ENCODE data around the gene B4GALT6.

DNA sequence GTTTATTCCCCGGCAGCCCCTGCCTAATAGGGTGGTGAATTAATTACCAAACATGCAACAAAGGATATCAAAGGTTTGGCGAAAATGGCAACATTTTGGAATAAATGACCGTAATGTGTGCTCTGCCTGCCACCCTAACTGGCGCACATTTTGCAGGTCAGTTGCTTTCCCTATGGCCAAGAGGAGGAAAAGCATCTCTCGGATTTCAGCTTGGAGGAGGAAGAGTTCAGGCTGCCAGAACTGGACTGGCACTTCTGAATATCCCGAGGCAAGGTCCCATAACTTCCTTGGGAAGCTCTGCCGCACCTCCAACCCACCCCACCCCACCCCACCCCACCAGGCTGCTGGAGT, 39.2 kb upstream of the B4GALT6 start:
- TF ChIP-seq NFXL1 (CRISPR knock-in tag; IDR thresholded peaks at IDR 0.05) (no peak), TAF1 (IDR thresholded peaks at IDR 0.05; ENCODE audit: control insufficient read depth, extremely low read depth, insufficient read depth, low read length, severe bottlenecking) (no peak), CBFB (CRISPR knock-in tag; IDR thresholded peaks at IDR 0.05) (no peak), EP300 (IDR thresholded peaks at IDR 0.05; ENCODE audit: low read length) (no peak)
- TF ChIP-seq, protein P1, sequence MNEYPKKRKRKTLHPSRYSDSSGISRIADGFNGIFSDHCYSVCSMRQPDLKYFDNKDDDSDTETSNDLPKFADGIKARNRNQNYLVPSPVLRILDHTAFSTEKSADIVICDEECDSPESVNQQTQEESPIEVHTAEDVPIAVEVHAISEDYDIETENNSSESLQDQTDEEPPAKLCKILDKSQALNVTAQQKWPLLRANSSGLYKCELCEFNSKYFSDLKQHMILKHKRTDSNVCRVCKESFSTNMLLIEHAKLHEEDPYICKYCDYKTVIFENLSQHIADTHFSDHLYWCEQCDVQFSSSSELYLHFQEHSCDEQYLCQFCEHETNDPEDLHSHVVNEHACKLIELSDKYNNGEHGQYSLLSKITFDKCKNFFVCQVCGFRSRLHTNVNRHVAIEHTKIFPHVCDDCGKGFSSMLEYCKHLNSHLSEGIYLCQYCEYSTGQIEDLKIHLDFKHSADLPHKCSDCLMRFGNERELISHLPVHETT (CRISPR knock-in tag; conservative IDR thresholded peaks at IDR 0.05 in 1 of 2, IDR thresholded peaks at IDR 0.05 in 1 of 2), result no peak
- TF ChIP-seq, protein P2, sequence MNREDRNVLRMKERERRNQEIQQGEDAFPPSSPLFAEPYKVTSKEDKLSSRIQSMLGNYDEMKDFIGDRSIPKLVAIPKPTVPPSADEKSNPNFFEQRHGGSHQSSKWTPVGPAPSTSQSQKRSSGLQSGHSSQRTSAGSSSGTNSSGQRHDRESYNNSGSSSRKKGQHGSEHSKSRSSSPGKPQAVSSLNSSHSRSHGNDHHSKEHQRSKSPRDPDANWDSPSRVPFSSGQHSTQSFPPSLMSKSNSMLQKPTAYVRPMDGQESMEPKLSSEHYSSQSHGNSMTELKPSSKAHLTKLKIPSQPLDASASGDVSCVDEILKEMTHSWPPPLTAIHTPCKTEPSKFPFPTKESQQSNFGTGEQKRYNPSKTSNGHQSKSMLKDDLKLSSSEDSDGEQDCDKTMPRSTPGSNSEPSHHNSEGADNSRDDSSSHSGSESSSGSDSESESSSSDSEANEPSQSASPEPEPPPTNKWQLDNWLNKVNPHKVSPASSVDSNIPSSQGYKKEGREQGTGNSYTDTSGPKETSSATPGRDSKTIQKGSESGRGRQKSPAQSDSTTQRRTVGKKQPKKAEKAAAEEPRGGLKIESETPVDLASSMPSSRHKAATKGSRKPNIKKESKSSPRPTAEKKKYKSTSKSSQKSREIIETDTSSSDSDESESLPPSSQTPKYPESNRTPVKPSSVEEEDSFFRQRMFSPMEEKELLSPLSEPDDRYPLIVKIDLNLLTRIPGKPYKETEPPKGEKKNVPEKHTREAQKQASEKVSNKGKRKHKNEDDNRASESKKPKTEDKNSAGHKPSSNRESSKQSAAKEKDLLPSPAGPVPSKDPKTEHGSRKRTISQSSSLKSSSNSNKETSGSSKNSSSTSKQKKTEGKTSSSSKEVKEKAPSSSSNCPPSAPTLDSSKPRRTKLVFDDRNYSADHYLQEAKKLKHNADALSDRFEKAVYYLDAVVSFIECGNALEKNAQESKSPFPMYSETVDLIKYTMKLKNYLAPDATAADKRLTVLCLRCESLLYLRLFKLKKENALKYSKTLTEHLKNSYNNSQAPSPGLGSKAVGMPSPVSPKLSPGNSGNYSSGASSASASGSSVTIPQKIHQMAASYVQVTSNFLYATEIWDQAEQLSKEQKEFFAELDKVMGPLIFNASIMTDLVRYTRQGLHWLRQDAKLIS (CRISPR knock-in tag; IDR thresholded peaks at IDR 0.05), result no peak
- TF ChIP-seq, protein P3, sequence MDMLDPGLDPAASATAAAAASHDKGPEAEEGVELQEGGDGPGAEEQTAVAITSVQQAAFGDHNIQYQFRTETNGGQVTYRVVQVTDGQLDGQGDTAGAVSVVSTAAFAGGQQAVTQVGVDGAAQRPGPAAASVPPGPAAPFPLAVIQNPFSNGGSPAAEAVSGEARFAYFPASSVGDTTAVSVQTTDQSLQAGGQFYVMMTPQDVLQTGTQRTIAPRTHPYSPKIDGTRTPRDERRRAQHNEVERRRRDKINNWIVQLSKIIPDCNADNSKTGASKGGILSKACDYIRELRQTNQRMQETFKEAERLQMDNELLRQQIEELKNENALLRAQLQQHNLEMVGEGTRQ (CRISPR knock-in tag; IDR thresholded peaks at IDR 0.05), result no peak
